T follicular helper cell (primary cell): ENCODE results near the gene LYPD5.

Experiments used
- DNase-seq: peaks from one replicate; pipeline ENCODE4 v3.0.0-alpha.2; 2020; ENCODE audit warnings: low read depth

Gene LYPD5

GRCh38 chr19:43752287-43752875, 49.9 kb downstream of the LYPD5 start:
- no peak for DNase-seq

GRCh38 chr19:43751466-43752220, 50.6 kb downstream of the LYPD5 start:
- DNase-seq = no peak

- DNase-seq = no peak
These were observed 52.3 kb downstream of the LYPD5 start for GRCh38 chr19:43749898-43750297.

- no peak for DNase-seq
These were observed 53.1 kb downstream of the LYPD5 start for GRCh38 chr19:43749152-43749551.

- no peak for DNase-seq
These were observed 53.6 kb downstream of the LYPD5 start for GRCh38 chr19:43748685-43749084.

GRCh38 chr19:43748205-43748594, 54.0 kb downstream of the LYPD5 start:
- no peak for DNase-seq

GRCh38 chr19:43747557-43748204, 54.6 kb downstream of the LYPD5 start:
- DNase-seq = no peak
